HG02852 (cell line): ENCODE results near the gene RNF26.
A peak's percentile ranks its signal among the peaks of the same experiment; 100 is the strongest.

Source experiments
- ATAC-seq: cut with Tn5 transposase; IDR thresholded peaks from one replicate; pipeline ENCODE4 v1.9.1; 2021; ENCODE audit warnings: mild to moderate bottlenecking, moderate library complexity; ENCODE audit not compliant: unreplicated experiment

Gene RNF26

GRCh38 chr11:119315131-119316015 is 19.0 kb upstream of the RNF26 start:
- ATAC-seq = no peak

DNA sequence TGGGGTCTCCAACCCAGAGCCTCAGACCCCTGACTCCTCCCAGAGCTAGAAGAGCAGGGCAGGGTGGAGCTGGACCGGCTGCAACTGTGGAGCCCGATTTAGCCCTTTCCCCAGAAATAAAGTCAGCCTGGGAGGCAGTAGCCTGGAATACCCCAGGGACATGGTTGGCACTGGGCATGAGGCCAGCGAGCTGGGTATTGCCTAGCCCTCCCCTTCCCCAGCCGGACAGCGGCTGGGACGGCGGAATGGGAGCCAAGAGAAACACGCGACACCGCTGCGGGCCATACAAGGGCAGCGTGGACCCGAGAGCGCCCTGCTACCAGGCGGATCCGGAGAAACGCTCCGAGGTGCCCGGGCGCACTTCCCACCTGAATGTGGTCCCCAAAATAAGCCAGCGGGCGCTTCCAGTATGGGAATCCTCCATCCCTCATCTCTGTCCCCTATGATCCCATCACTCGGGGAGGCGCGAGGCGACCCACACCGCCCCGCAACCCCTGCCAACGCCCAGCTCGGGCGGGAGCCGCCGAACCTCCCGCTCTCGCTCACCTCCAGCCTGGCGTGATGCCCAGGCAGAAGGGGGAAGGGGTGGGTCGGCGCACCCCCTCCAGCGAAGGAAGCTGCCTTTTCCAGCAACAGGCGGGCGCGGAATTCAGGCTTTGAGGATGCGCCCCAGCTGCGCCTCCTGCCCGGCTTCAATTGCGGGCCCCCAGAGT is 18.2 kb upstream of the RNF26 start:
- no peak for ATAC-seq

DNA sequence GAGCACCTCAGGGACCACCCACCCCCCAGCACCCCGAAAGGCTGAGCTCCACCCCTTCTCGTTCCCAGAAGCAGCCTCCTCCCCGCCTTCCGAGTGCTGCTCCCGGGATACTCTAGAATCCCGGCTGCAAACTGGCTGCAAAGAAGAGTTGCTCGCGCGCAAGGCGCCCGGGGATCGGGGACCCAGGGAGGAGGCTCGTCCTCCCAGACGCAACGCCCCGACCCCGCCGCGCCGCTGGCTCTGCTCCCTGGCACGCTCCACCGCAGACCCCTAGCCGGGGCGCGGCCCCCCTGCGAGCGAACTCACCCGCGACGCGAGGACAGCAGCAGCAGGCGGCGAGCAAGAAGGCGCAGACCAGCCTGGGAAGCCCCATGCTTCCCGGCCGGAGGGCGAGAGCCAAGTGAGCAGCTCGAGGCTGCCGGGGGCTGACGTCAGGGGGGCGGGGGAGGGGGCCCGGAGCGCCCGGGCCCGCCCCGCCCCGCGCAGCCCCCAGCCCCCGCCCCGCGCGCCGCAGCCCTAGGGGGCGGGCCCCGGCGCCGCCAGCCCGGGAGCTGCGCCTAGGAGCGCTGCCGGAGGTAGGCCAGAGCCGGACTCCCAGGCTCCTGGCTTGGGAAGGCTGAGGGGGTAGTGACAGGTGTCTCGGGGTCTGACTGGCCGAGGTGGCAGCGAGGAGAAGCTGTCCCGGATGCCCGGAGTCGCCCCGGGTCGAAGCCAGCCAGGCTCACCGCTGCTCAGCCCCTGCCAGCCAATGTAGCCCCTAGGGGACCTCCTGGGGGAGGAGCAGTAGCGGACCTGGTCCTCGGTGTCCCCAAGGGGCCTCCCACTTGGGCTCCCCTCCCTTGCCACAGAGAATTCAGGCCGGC is 17.4 kb upstream of the RNF26 start, which contains the start of gene MCAM:
Gene MCAM, minus strand, starts transcription at position 402 of the 863 bp plus-strand sequence. Its CDS starts 29 bp downstream, at position 373.
- no peak for ATAC-seq

DNA sequence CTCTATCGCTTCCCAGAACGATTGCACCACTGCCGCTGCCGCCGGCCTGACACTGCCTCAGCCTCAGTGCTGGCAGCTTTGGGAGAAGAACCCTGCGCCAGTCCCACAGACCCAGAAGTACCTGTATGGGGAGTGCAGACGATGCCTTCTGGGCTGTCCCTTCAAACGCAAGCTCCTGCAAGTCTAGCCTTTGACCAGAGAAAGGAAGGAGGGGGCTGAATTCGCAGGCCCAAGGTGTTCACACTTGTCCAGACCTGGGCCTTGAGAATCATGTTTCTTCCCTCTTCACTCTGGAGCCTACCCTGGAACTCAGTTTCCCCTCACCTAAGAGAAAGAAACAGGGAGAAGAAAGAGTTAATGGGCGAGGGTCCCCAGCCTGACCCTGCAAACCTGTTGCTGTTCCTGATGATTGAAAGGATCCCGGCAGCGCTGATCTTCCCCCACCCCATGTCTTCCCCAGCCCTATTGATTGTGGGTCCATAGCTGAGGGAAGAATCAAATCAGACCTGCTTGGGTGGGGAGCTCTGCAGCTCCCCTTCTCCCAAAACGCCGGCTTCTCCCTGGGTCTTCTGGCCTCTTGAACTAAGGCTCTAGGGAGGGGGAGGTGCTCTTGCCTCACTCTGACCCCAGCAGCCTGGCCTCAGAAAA is 16.6 kb upstream of the RNF26 start:
- no peak for ATAC-seq

DNA sequence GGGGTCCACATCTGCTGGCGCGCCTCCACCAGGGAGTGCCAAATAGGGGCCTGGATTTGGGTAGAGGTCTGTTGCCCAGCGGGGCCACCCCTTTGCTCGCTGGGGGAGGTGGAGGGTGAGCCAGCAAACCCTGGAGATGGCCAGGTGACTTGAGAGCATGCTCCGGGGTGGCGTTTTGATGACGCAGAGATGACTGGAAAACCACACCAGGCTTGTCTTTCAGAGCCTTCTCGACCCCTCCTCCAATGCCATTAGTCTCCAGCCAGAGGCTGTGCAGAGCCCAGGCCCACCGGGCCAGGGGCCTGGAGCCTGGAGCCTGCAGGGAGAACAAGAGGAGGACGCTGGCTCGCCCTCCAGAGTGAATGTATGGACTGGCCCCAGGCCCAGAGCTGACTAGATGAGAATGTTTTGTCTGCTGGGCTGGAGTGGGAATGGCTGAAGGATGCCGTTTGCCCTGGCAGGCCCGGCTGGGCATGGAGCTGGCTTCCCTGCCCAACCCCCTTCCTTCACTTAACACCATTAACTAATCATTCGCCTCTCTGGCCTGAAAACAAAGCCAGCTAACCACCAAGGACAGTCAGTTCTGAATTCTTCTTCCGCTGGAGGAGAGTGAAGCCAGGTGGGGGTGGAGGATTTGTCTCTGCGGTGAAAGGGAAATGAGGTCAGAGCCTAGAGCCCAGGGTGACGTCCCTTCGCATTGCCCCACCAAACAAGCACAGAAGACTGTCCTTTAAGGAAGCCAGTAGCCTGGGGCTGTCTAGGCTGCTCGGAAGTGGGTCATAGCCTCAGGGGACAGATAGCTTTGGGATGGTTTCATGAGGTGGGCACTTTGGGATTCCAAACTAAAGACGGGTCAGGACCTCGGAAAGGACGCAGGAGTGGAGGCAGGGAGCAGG is 15.8 kb upstream of the RNF26 start:
- ATAC-seq = no peak

GRCh38 chr11:119319136-119319699 is 15.1 kb upstream of the RNF26 start:
- ATAC-seq = no peak

- ATAC-seq = no peak
Measured at GRCh38 chr11:119319700-119320239, 14.6 kb upstream of the RNF26 start.

DNA sequence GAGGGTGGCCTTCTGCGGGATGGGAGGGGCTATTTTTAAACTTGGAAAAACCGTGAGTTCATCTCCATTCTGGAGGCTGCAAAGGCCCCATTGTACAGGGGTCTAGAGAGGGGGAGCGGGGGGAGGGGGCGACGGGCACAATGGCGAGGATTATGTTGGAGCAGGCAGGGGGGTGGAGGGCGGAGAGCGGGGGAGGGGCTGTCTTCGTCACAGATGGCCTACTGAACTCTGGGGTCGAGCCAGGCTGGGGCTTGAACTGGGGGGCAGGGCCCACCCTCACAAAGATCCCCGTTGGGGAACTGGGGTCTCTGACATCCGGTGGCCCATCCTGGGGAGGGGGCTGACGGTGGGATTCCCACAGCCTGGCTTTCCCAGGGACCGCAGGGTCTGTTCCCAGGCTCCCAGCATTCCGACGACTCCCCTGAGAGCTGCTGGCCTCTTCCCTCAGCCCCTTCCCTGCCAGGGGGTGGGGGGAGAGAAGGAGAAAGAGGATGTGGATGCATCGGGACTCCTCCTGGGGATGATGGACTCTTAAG is 14.0 kb upstream of the RNF26 start:
- no peak for ATAC-seq

- ATAC-seq = peak; percentile 54
Measured at GRCh38 chr11:119320776-119321524, 13.4 kb upstream of the RNF26 start.

- no peak for ATAC-seq
Measured at GRCh38 chr11:119322360-119322739, 12.0 kb upstream of the RNF26 start.

DNA sequence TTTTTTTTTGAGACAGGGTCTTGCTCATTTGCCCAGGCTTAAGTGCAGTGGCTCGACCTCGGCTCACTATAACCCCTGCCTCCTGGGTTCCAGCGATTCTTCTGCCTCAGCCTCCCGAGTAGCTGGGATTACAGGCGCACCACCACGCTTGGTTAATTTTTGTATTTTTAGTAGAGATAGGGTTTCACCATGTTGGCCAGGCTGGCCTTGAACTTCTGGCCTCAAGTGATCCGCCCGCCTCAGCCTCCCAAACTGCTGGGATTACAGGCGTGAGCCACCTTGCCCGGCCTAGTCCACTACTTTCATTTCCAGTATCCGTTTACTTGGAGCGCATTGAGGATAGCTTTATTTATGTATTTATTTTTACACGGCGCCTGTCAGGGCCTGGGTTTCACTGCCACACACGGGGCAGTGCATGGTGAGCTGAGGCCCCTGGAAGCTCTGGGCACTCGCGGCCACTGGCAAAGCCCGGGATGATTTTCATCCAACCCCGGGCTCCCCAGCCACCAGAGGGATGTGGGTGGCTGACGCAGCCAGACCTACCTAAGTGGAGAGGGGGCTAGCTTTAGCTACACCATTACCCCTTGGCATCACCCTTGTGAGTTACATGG is 11.3 kb upstream of the RNF26 start:
- no peak for ATAC-seq

DNA sequence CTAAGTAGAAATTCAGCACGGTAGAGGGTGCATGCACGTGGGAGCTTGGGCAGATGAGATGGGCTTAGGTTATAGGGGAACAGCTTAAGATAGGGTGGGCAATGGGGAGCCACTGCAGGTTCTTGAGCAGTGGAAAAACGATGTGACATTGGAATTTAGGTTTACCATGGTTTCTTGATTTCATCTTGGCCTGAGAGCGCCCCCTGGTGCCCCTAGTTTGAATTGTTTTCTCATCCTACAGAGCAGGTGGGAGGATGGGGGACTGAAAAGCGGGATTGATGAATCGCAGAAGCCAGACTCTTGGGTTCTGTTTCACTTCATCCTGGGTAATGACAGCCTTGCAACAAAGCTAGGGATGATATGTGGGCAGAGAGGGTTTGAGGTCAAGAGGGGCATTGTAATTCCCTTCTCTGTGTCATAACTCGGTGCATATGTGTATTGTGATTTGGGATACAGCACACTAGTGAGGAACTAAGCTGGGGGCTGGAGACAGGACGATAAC is 10.7 kb upstream of the RNF26 start:
- ATAC-seq = no peak

DNA sequence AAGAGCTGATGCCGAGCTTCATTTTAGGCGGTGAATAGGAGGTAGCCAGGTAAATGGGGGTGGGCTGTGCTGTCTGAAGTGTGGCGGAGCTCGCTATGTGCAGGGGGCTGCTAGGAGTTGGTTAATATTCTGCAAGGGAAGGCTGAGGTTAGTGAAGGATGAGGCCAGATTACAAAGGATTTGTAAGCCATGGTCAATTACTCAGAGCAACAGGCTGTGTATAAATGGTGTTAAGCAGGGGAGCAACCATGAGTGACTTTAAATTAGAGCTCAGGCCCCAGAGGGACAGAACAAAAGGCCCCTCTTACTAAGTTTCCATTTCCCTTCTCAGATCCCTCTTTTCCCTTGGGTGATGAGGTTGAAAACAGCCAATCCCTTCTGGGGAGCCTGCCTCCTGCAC is 10.1 kb upstream of the RNF26 start:
- ATAC-seq = no peak

- no peak for ATAC-seq
Measured at GRCh38 chr11:119329320-119329719, 5.0 kb upstream of the RNF26 start.

GRCh38 chr11:119330237-119330636 is 4.1 kb upstream of the RNF26 start:
- no peak for ATAC-seq

DNA sequence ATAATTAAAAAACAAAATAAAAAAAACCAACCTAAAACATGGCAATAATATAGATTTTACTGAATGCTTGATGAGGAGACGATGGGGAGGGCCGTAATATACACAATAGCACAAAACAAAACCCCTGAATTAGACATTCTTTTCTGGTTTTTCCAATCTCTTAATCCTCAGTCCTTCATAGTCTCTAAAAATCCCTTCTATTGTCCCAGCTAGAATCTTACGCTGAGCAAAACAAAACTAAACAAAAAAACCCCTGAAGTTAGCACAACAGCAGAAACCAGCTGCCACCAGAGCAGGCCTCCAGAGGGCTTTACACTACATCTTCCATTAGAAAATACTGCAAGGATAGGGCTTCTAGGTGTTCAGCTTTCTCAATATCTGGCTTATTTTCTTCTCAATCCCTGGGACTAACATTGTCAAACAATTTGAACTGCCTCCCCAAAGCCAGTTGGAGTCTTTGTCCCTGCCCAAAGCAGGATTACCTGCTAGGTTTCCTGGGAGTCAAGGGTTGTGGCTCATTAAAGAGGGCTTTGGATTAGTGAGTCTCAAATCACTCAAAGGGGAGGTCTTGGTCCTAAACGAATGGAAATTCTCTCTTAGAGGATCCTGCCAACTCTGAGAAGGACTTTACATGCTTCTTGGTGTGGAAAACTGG is 2.1 kb upstream of the RNF26 start:
- ATAC-seq = no peak

- ATAC-seq = no peak
Measured at GRCh38 chr11:119335091-119335654, 846 bp downstream of the RNF26 start.
